ENCODE data around the gene DNAI4.
"Not testable (repeated sequence)": the region's sequence is repeated elsewhere in the genome, so short reads cannot be mapped to it uniquely, and the experiment has no call there.

DNAI4 gene

GRCh38 chr1:66916320-66916719, 8.3 kb downstream of the DNAI4 start:
- H3K36me3 Mint-ChIP-seq (ENCODE audit: low read depth) = no peaks in the 10 kb centered on the region
- no peaks in the 10 kb centered on the region for H3K9me3 Mint-ChIP-seq
- intact Hi-C loops (cut with micrococcal nuclease) = no loop called here
- no peaks in the 10 kb centered on the region for H3K27me3 Mint-ChIP-seq
- H3K4me3 Mint-ChIP-seq = no peak overlapping the region
- H3K27ac Mint-ChIP-seq = no peak overlapping the region
- H3K4me1 Mint-ChIP-seq (ENCODE audit: low read depth) = no peaks in the 10 kb centered on the region

GRCh38 chr1:66915203-66915602, 9.5 kb downstream of the DNAI4 start:
- H3K4me3 Mint-ChIP-seq; H3K9me3 Mint-ChIP-seq; H3K4me1 Mint-ChIP-seq (ENCODE audit: low read depth); H3K27ac Mint-ChIP-seq; H3K27me3 Mint-ChIP-seq; H3K36me3 Mint-ChIP-seq (ENCODE audit: low read depth); intact Hi-C loops (cut with micrococcal nuclease): not testable (repeated sequence)

- H3K4me3 Mint-ChIP-seq = no peak overlapping the region
- H3K27ac Mint-ChIP-seq = no peak overlapping the region
Observed at GRCh38 chr1:66893712-66894111, 30.9 kb downstream of the DNAI4 start.

GRCh38 chr1:66890621-66891020, 34.0 kb downstream of the DNAI4 start:
- Mint-ChIP-seq H3K27me3 (no peaks in the 10 kb centered on the region), H3K4me1 (ENCODE audit: low read depth) (peaks cover 12% of the 10 kb centered on the region), H3K4me3 (no peak overlapping the region), H3K9me3 (peaks cover 14% of the 10 kb centered on the region), H3K27ac (peak overlapping the region; percentile 10), H3K36me3 (ENCODE audit: low read depth) (no peaks in the 10 kb centered on the region)
- intact Hi-C loops (cut with micrococcal nuclease) = no loop called here

More at GRCh38 chr1:66893712-66894111, 30.9 kb downstream of the DNAI4 start:
- Mint-ChIP-seq H3K4me1 (ENCODE audit: low read depth) (peaks cover 12% of the 10 kb centered on the region), H3K36me3 (ENCODE audit: low read depth) (no peaks in the 10 kb centered on the region), H3K9me3 (peaks cover 14% of the 10 kb centered on the region), H3K27me3 (no peaks in the 10 kb centered on the region)
- intact Hi-C loops (cut with micrococcal nuclease) = no loop called here

GRCh38 chr1:66889030-66889429, 35.6 kb downstream of the DNAI4 start:
- Mint-ChIP-seq H3K27ac (no peak overlapping the region), H3K4me3 (no peak overlapping the region), H3K9me3 (peaks cover 14% of the 10 kb centered on the region), H3K4me1 (ENCODE audit: low read depth) (peaks cover 12% of the 10 kb centered on the region), H3K36me3 (ENCODE audit: low read depth) (no peaks in the 10 kb centered on the region), H3K27me3 (no peaks in the 10 kb centered on the region)
- intact Hi-C loops (cut with micrococcal nuclease) = no loop called here

GRCh38 chr1:66876664-66877063, 48.0 kb downstream of the DNAI4 start:
- intact Hi-C loops (cut with micrococcal nuclease) = no loop called here
- Mint-ChIP-seq H3K36me3 (ENCODE audit: low read depth) (no peaks in the 10 kb centered on the region), H3K4me3 (no peak overlapping the region), H3K9me3 (peaks cover 35% of the 10 kb centered on the region), H3K27ac (no peak overlapping the region), H3K27me3 (no peaks in the 10 kb centered on the region), H3K4me1 (ENCODE audit: low read depth) (no peaks in the 10 kb centered on the region)

GRCh38 chr1:66873111-66873510, 51.5 kb downstream of the DNAI4 start:
- H3K36me3 Mint-ChIP-seq (ENCODE audit: low read depth) = no peaks in the 10 kb centered on the region
- no peaks in the 10 kb centered on the region for H3K27me3 Mint-ChIP-seq
- peaks cover under 1% of the 10 kb centered on the region for H3K9me3 Mint-ChIP-seq
- intact Hi-C loops (cut with micrococcal nuclease) = no loop called here
- no peak overlapping the region for H3K27ac Mint-ChIP-seq
- H3K4me1 Mint-ChIP-seq (ENCODE audit: low read depth) = no peaks in the 10 kb centered on the region
- no peak overlapping the region for H3K4me3 Mint-ChIP-seq

GRCh38 chr1:66872024-66872423, 52.6 kb downstream of the DNAI4 start:
- H3K9me3 Mint-ChIP-seq; H3K4me3 Mint-ChIP-seq; H3K36me3 Mint-ChIP-seq (ENCODE audit: low read depth); H3K27me3 Mint-ChIP-seq; H3K4me1 Mint-ChIP-seq (ENCODE audit: low read depth); H3K27ac Mint-ChIP-seq; intact Hi-C loops (cut with micrococcal nuclease): not testable (repeated sequence)

- no peak overlapping the region for H3K27ac Mint-ChIP-seq
- H3K9me3 Mint-ChIP-seq = no peaks in the 10 kb centered on the region
- H3K36me3 Mint-ChIP-seq (ENCODE audit: low read depth) = no peaks in the 10 kb centered on the region
- H3K27me3 Mint-ChIP-seq = no peaks in the 10 kb centered on the region
- no peaks in the 10 kb centered on the region for H3K4me1 Mint-ChIP-seq (ENCODE audit: low read depth)
- H3K4me3 Mint-ChIP-seq = no peak overlapping the region
- intact Hi-C loops (cut with micrococcal nuclease) = no loop called here
Observed at GRCh38 chr1:66867501-66867900, 57.2 kb downstream of the DNAI4 start.

GRCh38 chr1:66860529-66860928, 64.1 kb downstream of the DNAI4 start:
- H3K36me3 Mint-ChIP-seq (ENCODE audit: low read depth) = no peaks in the 10 kb centered on the region
- intact Hi-C loops (cut with micrococcal nuclease) = no loop called here
- H3K9me3 Mint-ChIP-seq = no peaks in the 10 kb centered on the region
- H3K27me3 Mint-ChIP-seq = no peaks in the 10 kb centered on the region
- H3K4me3 Mint-ChIP-seq = no peak overlapping the region
- H3K27ac Mint-ChIP-seq = no peak overlapping the region
- no peaks in the 10 kb centered on the region for H3K4me1 Mint-ChIP-seq (ENCODE audit: low read depth)

GRCh38 chr1:66853379-66853778, 71.3 kb downstream of the DNAI4 start:
- Mint-ChIP-seq H3K9me3 (peaks cover 22% of the 10 kb centered on the region), H3K4me3 (no peak overlapping the region), H3K27me3 (no peaks in the 10 kb centered on the region), H3K27ac (no peak overlapping the region), H3K4me1 (ENCODE audit: low read depth) (no peaks in the 10 kb centered on the region), H3K36me3 (ENCODE audit: low read depth) (no peaks in the 10 kb centered on the region)
- intact Hi-C loops (cut with micrococcal nuclease) = no loop called here

GRCh38 chr1:66852870-66853269, 71.8 kb downstream of the DNAI4 start:
- H3K27me3 Mint-ChIP-seq = no peaks in the 10 kb centered on the region
- no peaks in the 10 kb centered on the region for H3K36me3 Mint-ChIP-seq (ENCODE audit: low read depth)
- no peaks in the 10 kb centered on the region for H3K4me1 Mint-ChIP-seq (ENCODE audit: low read depth)
- peaks cover 22% of the 10 kb centered on the region for H3K9me3 Mint-ChIP-seq
- no peak overlapping the region for H3K27ac Mint-ChIP-seq
- intact Hi-C loops (cut with micrococcal nuclease) = no loop called here
- H3K4me3 Mint-ChIP-seq = no peak overlapping the region

GRCh38 chr1:66850989-66851388, 73.7 kb downstream of the DNAI4 start:
- H3K9me3 Mint-ChIP-seq = peaks cover 22% of the 10 kb centered on the region
- no peaks in the 10 kb centered on the region for H3K27me3 Mint-ChIP-seq
- H3K27ac Mint-ChIP-seq = no peak overlapping the region
- H3K36me3 Mint-ChIP-seq (ENCODE audit: low read depth) = no peaks in the 10 kb centered on the region
- no peak overlapping the region for H3K4me3 Mint-ChIP-seq
- no peaks in the 10 kb centered on the region for H3K4me1 Mint-ChIP-seq (ENCODE audit: low read depth)
- intact Hi-C loops (cut with micrococcal nuclease) = no loop called here

- no peak overlapping the region for H3K27ac Mint-ChIP-seq
- H3K4me3 Mint-ChIP-seq = no peak overlapping the region
- H3K36me3 Mint-ChIP-seq (ENCODE audit: low read depth) = no peaks in the 10 kb centered on the region
- H3K4me1 Mint-ChIP-seq (ENCODE audit: low read depth) = no peaks in the 10 kb centered on the region
- intact Hi-C loops (cut with micrococcal nuclease) = no loop called here
- no peaks in the 10 kb centered on the region for H3K27me3 Mint-ChIP-seq
- H3K9me3 Mint-ChIP-seq = peaks cover 22% of the 10 kb centered on the region
Observed at GRCh38 chr1:66848193-66848592, 76.5 kb downstream of the DNAI4 start.

- H3K4me3 Mint-ChIP-seq = no peak overlapping the region
- intact Hi-C loops (cut with micrococcal nuclease) = no loop called here
- H3K27ac Mint-ChIP-seq = no peak overlapping the region
Observed at GRCh38 chr1:66840929-66841328, 83.7 kb downstream of the DNAI4 start.

More at GRCh38 chr1:66840929-66841328, 83.7 kb downstream of the DNAI4 start:
- Mint-ChIP-seq H3K9me3 (no peaks in the 10 kb centered on the region), H3K27me3 (no peaks in the 10 kb centered on the region), H3K36me3 (ENCODE audit: low read depth) (no peaks in the 10 kb centered on the region), H3K4me1 (ENCODE audit: low read depth) (peaks cover 2% of the 10 kb centered on the region)
